Right lobe of liver (tissue), 4 donors: ENCODE data around the gene FRZB.

Experiments
- CTCF ChIP-seq, 4 donors: fragments of 200-600 bp in 3 of 4; fragments of 450-650 bp in 1 of 4; IDR thresholded peaks; one replicate each; pipeline versions ENCODE4 v1.5.1 to v1.8.0; 2016 to 2022; ENCODE audit warnings: antibody characterized with exemption in 4 of 4, mild to moderate bottlenecking in 2 of 4
- POLR2A ChIP-seq: fragments of 450-650 bp; IDR thresholded peaks from one replicate; pipeline ENCODE4 v1.6.1; 2017; ENCODE audit warnings: antibody characterized with exemption, mild to moderate bottlenecking
- donor health status: DM: no; HTN: no; CAD: no.
- donor health status: DM: no; HTN: no; CAD: no.
- donor health status: DM: no; HTN: yes; CAD: no.

DNA sequence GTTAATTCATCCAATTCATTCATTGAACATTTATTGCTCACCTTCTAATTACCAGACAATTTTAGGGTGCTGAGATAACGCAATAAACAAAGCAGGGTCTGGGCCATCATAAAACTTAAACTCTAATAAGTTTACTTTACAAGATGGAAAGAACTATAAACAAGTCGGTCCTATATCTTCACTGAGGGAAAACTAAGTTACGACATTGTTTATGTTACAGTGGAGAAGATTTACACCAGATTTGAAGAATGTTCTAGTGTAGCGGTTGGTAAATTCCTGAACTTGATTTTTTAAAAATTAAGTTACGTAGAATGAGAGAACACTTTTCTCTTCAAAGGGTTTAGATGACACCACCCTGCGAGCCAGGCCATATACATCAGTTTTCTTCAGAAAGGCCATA lies 20.7 kb upstream of the FRZB start:
- TF ChIP-seq CTCF (IDR thresholded peaks at IDR 0.05), result no peak
- no peak for TF ChIP-seq POLR2A
